ENCODE results near the gene HPCAL4.

HPCAL4 gene

GRCh38 chr1:39681294-39681693, 9.9 kb downstream of the HPCAL4 start:
- H3K27ac ChIP-seq (ENCODE audit: insufficient read depth, low read length, poor library complexity, severe bottlenecking): no peak overlapping the region
- no peak overlapping the region for H3K4me3 ChIP-seq (ENCODE audit: insufficient read depth, low read depth, low read length, poor library complexity, severe bottlenecking)
- no peaks in the 10 kb centered on the region for H3K27me3 ChIP-seq (replicated peaks; ENCODE audit: control insufficient read depth, insufficient read depth, low read length, poor library complexity, severe bottlenecking)
- no peak for DNase-seq
- H3K9me3 ChIP-seq (ENCODE audit: control insufficient read depth, low read length): no peaks in the 10 kb centered on the region
- H3K36me3 ChIP-seq (ENCODE audit: control insufficient read depth, insufficient read depth, low read length): peaks cover 8% of the 10 kb centered on the region
- H3K4me1 ChIP-seq (ENCODE audit: control insufficient read depth, insufficient read depth, low read length, poor library complexity, severe bottlenecking): peaks cover 16% of the 10 kb centered on the region

- no peak overlapping the region for H3K4me3 ChIP-seq (ENCODE audit: insufficient read depth, low read depth, low read length, poor library complexity, severe bottlenecking)
- H3K27me3 ChIP-seq (replicated peaks; ENCODE audit: control insufficient read depth, insufficient read depth, low read length, poor library complexity, severe bottlenecking): no peaks in the 10 kb centered on the region
- DNase-seq: no peak
- no peak overlapping the region for H3K27ac ChIP-seq (ENCODE audit: insufficient read depth, low read length, poor library complexity, severe bottlenecking)
- no peaks in the 10 kb centered on the region for H3K9me3 ChIP-seq (ENCODE audit: control insufficient read depth, low read length)
- H3K4me1 ChIP-seq (ENCODE audit: control insufficient read depth, insufficient read depth, low read length, poor library complexity, severe bottlenecking): peaks cover 16% of the 10 kb centered on the region
- peaks cover 8% of the 10 kb centered on the region for H3K36me3 ChIP-seq (ENCODE audit: control insufficient read depth, insufficient read depth, low read length)
Measured at GRCh38 chr1:39680751-39681150, 10.5 kb downstream of the HPCAL4 start.

- no peak overlapping the region for H3K4me3 ChIP-seq (ENCODE audit: insufficient read depth, low read depth, low read length, poor library complexity, severe bottlenecking)
- H3K27me3 ChIP-seq (replicated peaks; ENCODE audit: control insufficient read depth, insufficient read depth, low read length, poor library complexity, severe bottlenecking): no peaks in the 10 kb centered on the region
- peaks cover 8% of the 10 kb centered on the region for H3K36me3 ChIP-seq (ENCODE audit: control insufficient read depth, insufficient read depth, low read length)
- H3K4me1 ChIP-seq (ENCODE audit: control insufficient read depth, insufficient read depth, low read length, poor library complexity, severe bottlenecking): peaks cover 15% of the 10 kb centered on the region
- H3K9me3 ChIP-seq (ENCODE audit: control insufficient read depth, low read length): no peaks in the 10 kb centered on the region
- H3K27ac ChIP-seq (ENCODE audit: insufficient read depth, low read length, poor library complexity, severe bottlenecking): no peak overlapping the region
- no peak for DNase-seq
Measured at GRCh38 chr1:39679821-39680220, 11.4 kb downstream of the HPCAL4 start.

- Histone ChIP-seq H3K4me3 (ENCODE audit: insufficient read depth, low read depth, low read length, poor library complexity, severe bottlenecking) (no peak overlapping the region), H3K27me3 (replicated peaks; ENCODE audit: control insufficient read depth, insufficient read depth, low read length, poor library complexity, severe bottlenecking) (no peaks in the 10 kb centered on the region), H3K4me1 (ENCODE audit: control insufficient read depth, insufficient read depth, low read length, poor library complexity, severe bottlenecking) (peaks cover 7% of the 10 kb centered on the region), H3K36me3 (ENCODE audit: control insufficient read depth, insufficient read depth, low read length) (peaks cover 8% of the 10 kb centered on the region), H3K9me3 (ENCODE audit: control insufficient read depth, low read length) (no peaks in the 10 kb centered on the region), H3K27ac (ENCODE audit: insufficient read depth, low read length, poor library complexity, severe bottlenecking) (no peak overlapping the region)
- no peak for DNase-seq
Measured at GRCh38 chr1:39678889-39679288, 12.3 kb downstream of the HPCAL4 start.

GRCh38 chr1:39677645-39678044, 13.6 kb downstream of the HPCAL4 start:
- H3K27ac ChIP-seq (ENCODE audit: insufficient read depth, low read length, poor library complexity, severe bottlenecking): no peak overlapping the region
- H3K36me3 ChIP-seq (ENCODE audit: control insufficient read depth, insufficient read depth, low read length): peaks cover 8% of the 10 kb centered on the region
- H3K4me1 ChIP-seq (ENCODE audit: control insufficient read depth, insufficient read depth, low read length, poor library complexity, severe bottlenecking): peaks cover 7% of the 10 kb centered on the region
- no peaks in the 10 kb centered on the region for H3K27me3 ChIP-seq (replicated peaks; ENCODE audit: control insufficient read depth, insufficient read depth, low read length, poor library complexity, severe bottlenecking)
- H3K4me3 ChIP-seq (ENCODE audit: insufficient read depth, low read depth, low read length, poor library complexity, severe bottlenecking): no peak overlapping the region
- no peak for DNase-seq
- no peaks in the 10 kb centered on the region for H3K9me3 ChIP-seq (ENCODE audit: control insufficient read depth, low read length)

- Histone ChIP-seq H3K27ac (ENCODE audit: insufficient read depth, low read length, poor library complexity, severe bottlenecking) (no peak overlapping the region), H3K9me3 (ENCODE audit: control insufficient read depth, low read length) (no peaks in the 10 kb centered on the region), H3K4me1 (ENCODE audit: control insufficient read depth, insufficient read depth, low read length, poor library complexity, severe bottlenecking) (peaks cover 9% of the 10 kb centered on the region), H3K27me3 (replicated peaks; ENCODE audit: control insufficient read depth, insufficient read depth, low read length, poor library complexity, severe bottlenecking) (no peaks in the 10 kb centered on the region), H3K4me3 (ENCODE audit: insufficient read depth, low read depth, low read length, poor library complexity, severe bottlenecking) (no peak overlapping the region), H3K36me3 (ENCODE audit: control insufficient read depth, insufficient read depth, low read length) (peaks cover 8% of the 10 kb centered on the region)
- DNase-seq: no peak
Measured at GRCh38 chr1:39676948-39677548, 14.2 kb downstream of the HPCAL4 start.

- H3K9me3 ChIP-seq (ENCODE audit: control insufficient read depth, low read length): no peaks in the 10 kb centered on the region
- peaks cover 15% of the 10 kb centered on the region for H3K4me1 ChIP-seq (ENCODE audit: control insufficient read depth, insufficient read depth, low read length, poor library complexity, severe bottlenecking)
- H3K27ac ChIP-seq (ENCODE audit: insufficient read depth, low read length, poor library complexity, severe bottlenecking): no peak overlapping the region
- no peak overlapping the region for H3K4me3 ChIP-seq (ENCODE audit: insufficient read depth, low read depth, low read length, poor library complexity, severe bottlenecking)
- H3K36me3 ChIP-seq (ENCODE audit: control insufficient read depth, insufficient read depth, low read length): peaks cover 8% of the 10 kb centered on the region
- no peak for DNase-seq
- H3K27me3 ChIP-seq (replicated peaks; ENCODE audit: control insufficient read depth, insufficient read depth, low read length, poor library complexity, severe bottlenecking): peaks cover 8% of the 10 kb centered on the region
Measured at GRCh38 chr1:39675220-39675619, 16.0 kb downstream of the HPCAL4 start.

GRCh38 chr1:39673215-39673614, 18.0 kb downstream of the HPCAL4 start:
- no peaks in the 10 kb centered on the region for H3K36me3 ChIP-seq (ENCODE audit: control insufficient read depth, insufficient read depth, low read length)
- H3K4me1 ChIP-seq (ENCODE audit: control insufficient read depth, insufficient read depth, low read length, poor library complexity, severe bottlenecking): peaks cover 15% of the 10 kb centered on the region
- H3K9me3 ChIP-seq (ENCODE audit: control insufficient read depth, low read length): no peaks in the 10 kb centered on the region
- no peak overlapping the region for H3K27ac ChIP-seq (ENCODE audit: insufficient read depth, low read length, poor library complexity, severe bottlenecking)
- no peak for DNase-seq
- H3K4me3 ChIP-seq (ENCODE audit: insufficient read depth, low read depth, low read length, poor library complexity, severe bottlenecking): no peak overlapping the region
- H3K27me3 ChIP-seq (replicated peaks; ENCODE audit: control insufficient read depth, insufficient read depth, low read length, poor library complexity, severe bottlenecking): peaks cover 18% of the 10 kb centered on the region

GRCh38 chr1:39672551-39672947, 18.7 kb downstream of the HPCAL4 start:
- no peaks in the 10 kb centered on the region for H3K9me3 ChIP-seq (ENCODE audit: control insufficient read depth, low read length)
- peaks cover 15% of the 10 kb centered on the region for H3K4me1 ChIP-seq (ENCODE audit: control insufficient read depth, insufficient read depth, low read length, poor library complexity, severe bottlenecking)
- H3K27me3 ChIP-seq (replicated peaks; ENCODE audit: control insufficient read depth, insufficient read depth, low read length, poor library complexity, severe bottlenecking): peaks cover 18% of the 10 kb centered on the region
- no peaks in the 10 kb centered on the region for H3K36me3 ChIP-seq (ENCODE audit: control insufficient read depth, insufficient read depth, low read length)
- peak in 1 of 3 donors; percentile 28 for DNase-seq
- no peak overlapping the region for H3K4me3 ChIP-seq (ENCODE audit: insufficient read depth, low read depth, low read length, poor library complexity, severe bottlenecking)
- no peak overlapping the region for H3K27ac ChIP-seq (ENCODE audit: insufficient read depth, low read length, poor library complexity, severe bottlenecking)

- Histone ChIP-seq H3K4me1 (ENCODE audit: control insufficient read depth, insufficient read depth, low read length, poor library complexity, severe bottlenecking) (peaks cover 15% of the 10 kb centered on the region), H3K27ac (ENCODE audit: insufficient read depth, low read length, poor library complexity, severe bottlenecking) (no peak within 1 kb of the TSS), H3K27me3 (replicated peaks; ENCODE audit: control insufficient read depth, insufficient read depth, low read length, poor library complexity, severe bottlenecking) (peaks cover 18% of the 10 kb centered on the region), H3K36me3 (ENCODE audit: control insufficient read depth, insufficient read depth, low read length) (no peaks in the 10 kb centered on the region), H3K4me3 (ENCODE audit: insufficient read depth, low read depth, low read length, poor library complexity, severe bottlenecking) (peak within 1 kb of the TSS; percentile 61), H3K9me3 (ENCODE audit: control insufficient read depth, low read length) (no peaks in the 10 kb centered on the region)
- DNase-seq: no peak
Measured at GRCh38 chr1:39671793-39672550, 19.3 kb downstream of the HPCAL4 start, which contains the start of gene NT5C1A. NT5C1A (minus strand) TSS chr1:39672107; CDS start chr1:39672038, 69 bp downstream.
